Glutamatergic neuron (in vitro differentiated cells): ENCODE results near the gene KCNQ1. TPM values are rescaled to one million over a fixed set of nuclear protein-coding genes. Genes with fewer than 3 reads are reported as not detected.

Source experiments
- DNase-seq: peaks from one replicate; pipeline ENCODE4 v3.0.0; 2022
- H3K27ac Mint-ChIP-seq: one replicate; pipeline ENCODE4 v1.8.0; 2020; ENCODE audit warnings: mild to moderate bottlenecking, mixed read lengths, inconsistent platforms; ENCODE audit not compliant: unreplicated experiment
- H3K27me3 Mint-ChIP-seq: one replicate; pipeline ENCODE4 v1.8.0; 2020; ENCODE audit warnings: mild to moderate bottlenecking, moderate library complexity, mixed read lengths, inconsistent platforms; ENCODE audit not compliant: unreplicated experiment
- H3K36me3 Mint-ChIP-seq: one replicate; pipeline ENCODE4 v1.8.0; 2020; ENCODE audit warnings: mild to moderate bottlenecking, mixed read lengths, inconsistent platforms; ENCODE audit not compliant: unreplicated experiment
- H3K4me1 Mint-ChIP-seq: one replicate; pipeline ENCODE4 v1.8.0; 2020; ENCODE audit warnings: mild to moderate bottlenecking, low read depth, mixed read lengths, inconsistent platforms; ENCODE audit not compliant: unreplicated experiment
- H3K4me3 Mint-ChIP-seq: one replicate; pipeline ENCODE4 v1.8.0; 2020; ENCODE audit warnings: mild to moderate bottlenecking, mixed read lengths, inconsistent platforms; ENCODE audit not compliant: unreplicated experiment
- H3K9me3 Mint-ChIP-seq: one replicate; pipeline ENCODE4 v1.8.0; 2020; ENCODE audit warnings: mild to moderate bottlenecking, moderate library complexity, mixed read lengths, inconsistent platforms; ENCODE audit not compliant: unreplicated experiment
- total RNA-seq: library from RNA; stranded (reverse); fragmentation: NEBNext Ultra II Directional; extraction: Animal tissue kit (Norgen Biotek cat#: 25700); gene quantifications from one replicate; pipeline ENCODE4 v1.2.1, GENCODE V29; 2021; ENCODE audit not compliant: unreplicated experiment
- TF ChIP-seq, protein P1 (sequence below): fragments of 200-600 bp; sonication (generic); IDR thresholded peaks from one replicate; pipeline ENCODE4 v1.5.0; 2021; ENCODE audit not compliant: partially characterized antibody, unreplicated experiment

The KCNQ1 gene
- total RNA-seq, 1 donor from 2014 or later: 0.44 TPM

- TF ChIP-seq, protein P1, sequence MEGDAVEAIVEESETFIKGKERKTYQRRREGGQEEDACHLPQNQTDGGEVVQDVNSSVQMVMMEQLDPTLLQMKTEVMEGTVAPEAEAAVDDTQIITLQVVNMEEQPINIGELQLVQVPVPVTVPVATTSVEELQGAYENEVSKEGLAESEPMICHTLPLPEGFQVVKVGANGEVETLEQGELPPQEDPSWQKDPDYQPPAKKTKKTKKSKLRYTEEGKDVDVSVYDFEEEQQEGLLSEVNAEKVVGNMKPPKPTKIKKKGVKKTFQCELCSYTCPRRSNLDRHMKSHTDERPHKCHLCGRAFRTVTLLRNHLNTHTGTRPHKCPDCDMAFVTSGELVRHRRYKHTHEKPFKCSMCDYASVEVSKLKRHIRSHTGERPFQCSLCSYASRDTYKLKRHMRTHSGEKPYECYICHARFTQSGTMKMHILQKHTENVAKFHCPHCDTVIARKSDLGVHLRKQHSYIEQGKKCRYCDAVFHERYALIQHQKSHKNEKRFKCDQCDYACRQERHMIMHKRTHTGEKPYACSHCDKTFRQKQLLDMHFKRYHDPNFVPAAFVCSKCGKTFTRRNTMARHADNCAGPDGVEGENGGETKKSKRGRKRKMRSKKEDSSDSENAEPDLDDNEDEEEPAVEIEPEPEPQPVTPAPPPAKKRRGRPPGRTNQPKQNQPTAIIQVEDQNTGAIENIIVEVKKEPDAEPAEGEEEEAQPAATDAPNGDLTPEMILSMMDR: no peak
- H3K27ac Mint-ChIP-seq: no peak overlapping the region
- DNase-seq: no peak
- H3K27me3 Mint-ChIP-seq: peaks cover 10% of the 10 kb centered on the region
- H3K4me1 Mint-ChIP-seq: no peaks in the 10 kb centered on the region
- H3K36me3 Mint-ChIP-seq: peaks cover 4% of the 10 kb centered on the region
- H3K9me3 Mint-ChIP-seq: peaks cover 10% of the 10 kb centered on the region
- no peak overlapping the region for H3K4me3 Mint-ChIP-seq
Observed at GRCh38 chr11:2471048-2471803, 26.4 kb downstream of the KCNQ1 start.

- DNase-seq: no peak
- H3K36me3 Mint-ChIP-seq: peaks cover 4% of the 10 kb centered on the region
- TF ChIP-seq, protein P1: no peak
- no peak overlapping the region for H3K27ac Mint-ChIP-seq
- H3K27me3 Mint-ChIP-seq: peaks cover 10% of the 10 kb centered on the region
- H3K9me3 Mint-ChIP-seq: peaks cover 10% of the 10 kb centered on the region
- no peak overlapping the region for H3K4me3 Mint-ChIP-seq
- H3K4me1 Mint-ChIP-seq: no peaks in the 10 kb centered on the region
Observed at GRCh38 chr11:2471804-2472096, 26.9 kb downstream of the KCNQ1 start.

DNA sequence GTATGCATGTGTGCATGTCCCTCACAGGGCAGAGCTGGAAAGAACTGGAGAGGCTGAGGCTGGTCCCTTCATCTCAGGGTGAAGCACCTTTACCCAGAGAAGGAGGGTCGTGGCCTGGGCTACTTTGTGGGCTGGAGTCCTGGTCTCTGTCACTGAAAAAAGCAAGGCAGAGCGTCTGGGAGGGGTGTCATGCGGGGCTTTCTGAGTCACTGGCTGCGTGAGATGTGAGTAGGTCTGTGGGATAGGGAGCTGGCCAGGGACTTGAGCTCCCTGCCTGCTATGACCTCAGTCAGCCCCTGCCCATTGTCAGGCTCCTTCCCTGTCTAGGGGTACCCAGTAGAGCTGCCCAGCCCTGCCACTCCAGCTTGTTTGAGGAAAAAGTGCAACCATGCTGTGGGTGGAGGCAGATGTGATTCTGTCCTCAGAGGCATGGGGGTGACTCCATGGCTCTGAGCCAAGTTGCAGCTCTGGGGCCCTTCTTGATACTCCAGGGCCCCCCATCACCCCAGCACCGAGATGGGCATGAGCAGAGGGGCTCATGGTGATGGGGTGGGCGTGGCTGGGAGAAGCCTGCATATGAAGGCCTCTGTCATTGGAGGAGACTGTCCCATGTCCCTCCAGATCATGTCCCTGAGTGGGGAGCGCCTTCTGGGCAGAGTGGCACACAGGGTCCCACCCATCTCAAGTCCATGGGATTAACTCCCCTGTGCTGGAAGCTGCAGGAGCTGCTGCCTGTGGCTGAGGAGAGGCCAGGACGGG, 27.8 kb downstream of the KCNQ1 start:
- Mint-ChIP-seq H3K27ac (no peak overlapping the region), H3K9me3 (peaks cover 10% of the 10 kb centered on the region), H3K4me1 (no peaks in the 10 kb centered on the region), H3K36me3 (peaks cover 6% of the 10 kb centered on the region), H3K27me3 (peaks cover 10% of the 10 kb centered on the region), H3K4me3 (no peak overlapping the region)
- DNase-seq: no peak
- TF ChIP-seq, protein P1: no peak

- DNase-seq: no peak
- H3K4me1 Mint-ChIP-seq: no peaks in the 10 kb centered on the region
Observed at GRCh38 chr11:2473361-2474058, 28.7 kb downstream of the KCNQ1 start.

More at GRCh38 chr11:2473361-2474058, 28.7 kb downstream of the KCNQ1 start:
- peaks cover 12% of the 10 kb centered on the region for H3K9me3 Mint-ChIP-seq
- TF ChIP-seq, protein P1: no peak
- no peak overlapping the region for H3K27ac Mint-ChIP-seq
- peaks cover 15% of the 10 kb centered on the region for H3K36me3 Mint-ChIP-seq
- no peak overlapping the region for H3K4me3 Mint-ChIP-seq
- peaks cover 10% of the 10 kb centered on the region for H3K27me3 Mint-ChIP-seq
